ENCODE data around the gene CACNB3.

DNA sequence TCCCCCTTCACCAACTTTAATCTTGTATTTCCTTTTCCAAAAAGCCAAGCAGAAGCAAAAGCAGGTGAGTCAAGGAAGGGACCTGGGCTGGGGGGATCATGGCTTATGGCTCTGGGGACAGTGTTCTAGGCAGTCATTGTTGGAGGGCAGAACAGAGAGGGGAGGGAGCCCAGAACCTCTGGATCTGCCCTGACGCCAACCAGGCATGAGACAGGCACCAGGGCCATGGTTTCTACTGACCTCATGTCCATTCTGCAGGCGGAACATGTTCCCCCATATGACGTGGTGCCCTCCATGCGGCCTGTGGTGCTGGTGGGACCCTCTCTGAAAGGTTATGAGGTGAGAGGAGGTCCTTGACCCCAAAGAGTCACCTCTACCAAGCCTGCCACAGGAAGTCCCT is 6.6 kb downstream of the CACNB3 start:
- no peak for TF ChIP-seq EZH2 (IDR thresholded peaks at IDR 0.05; ENCODE audit: borderline replicate concordance, low read depth, low read length, poor library complexity, severe bottlenecking)
- TF ChIP-seq, protein P1, sequence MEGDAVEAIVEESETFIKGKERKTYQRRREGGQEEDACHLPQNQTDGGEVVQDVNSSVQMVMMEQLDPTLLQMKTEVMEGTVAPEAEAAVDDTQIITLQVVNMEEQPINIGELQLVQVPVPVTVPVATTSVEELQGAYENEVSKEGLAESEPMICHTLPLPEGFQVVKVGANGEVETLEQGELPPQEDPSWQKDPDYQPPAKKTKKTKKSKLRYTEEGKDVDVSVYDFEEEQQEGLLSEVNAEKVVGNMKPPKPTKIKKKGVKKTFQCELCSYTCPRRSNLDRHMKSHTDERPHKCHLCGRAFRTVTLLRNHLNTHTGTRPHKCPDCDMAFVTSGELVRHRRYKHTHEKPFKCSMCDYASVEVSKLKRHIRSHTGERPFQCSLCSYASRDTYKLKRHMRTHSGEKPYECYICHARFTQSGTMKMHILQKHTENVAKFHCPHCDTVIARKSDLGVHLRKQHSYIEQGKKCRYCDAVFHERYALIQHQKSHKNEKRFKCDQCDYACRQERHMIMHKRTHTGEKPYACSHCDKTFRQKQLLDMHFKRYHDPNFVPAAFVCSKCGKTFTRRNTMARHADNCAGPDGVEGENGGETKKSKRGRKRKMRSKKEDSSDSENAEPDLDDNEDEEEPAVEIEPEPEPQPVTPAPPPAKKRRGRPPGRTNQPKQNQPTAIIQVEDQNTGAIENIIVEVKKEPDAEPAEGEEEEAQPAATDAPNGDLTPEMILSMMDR (conservative IDR thresholded peaks at IDR 0.05; ENCODE audit: low read depth, low read length) = no peak
